Naive B cell (primary cell): ENCODE measurements around the gene CPT1B. TPM values are rescaled to one million over a fixed set of nuclear protein-coding genes. Genes with fewer than 3 reads are reported as not detected.
A peak's percentile ranks its signal among the peaks of the same experiment; 100 is the strongest.
"Not testable (repeated sequence)": the region's sequence is repeated elsewhere in the genome, so short reads cannot be mapped to it uniquely, and the experiment has no call there.

Experiments used
- ATAC-seq, 2 donors: fragments of 150-1000 bp; cut with Tn5 transposase; 2 replicates each; pipeline ENCODE4 v1.10.0; 2021; ENCODE audit warnings: low read depth in 2 of 2, mild to moderate bottlenecking in 2 of 2, moderate library complexity in 2 of 2
- DNase-seq: peaks from one replicate; pipeline ENCODE4 v3.0.0; 2022
- H3K27ac Mint-ChIP-seq, 6 donors: one replicate each; pipeline ENCODE4 v1.8.0; 2020 to 2022; ENCODE audit warnings: mild to moderate bottlenecking in 6 of 6, mixed read lengths in 6 of 6, moderate library complexity in 5 of 6, inconsistent platforms in 2 of 6
- H3K27me3 Mint-ChIP-seq, 3 donors: one replicate each; pipeline ENCODE4 v1.8.0; 2021 to 2022; ENCODE audit warnings: mixed read lengths in 3 of 3, mild to moderate bottlenecking in 1 of 3
- H3K36me3 Mint-ChIP-seq, 2 donors: one replicate each; pipeline ENCODE4 v1.8.0; 2020 to 2022; ENCODE audit warnings: mixed read lengths in 2 of 2, inconsistent platforms in 1 of 2, mild to moderate bottlenecking in 1 of 2
- H3K4me1 Mint-ChIP-seq, 3 donors: one replicate each; pipeline ENCODE4 v1.8.0; 2020 to 2022; ENCODE audit warnings: mixed read lengths in 3 of 3, inconsistent platforms in 1 of 3, mild to moderate bottlenecking in 1 of 3, moderate library complexity in 1 of 3
- H3K4me3 Mint-ChIP-seq, 8 donors: one replicate each; pipeline ENCODE4 v1.8.0; 2020 to 2022; ENCODE audit warnings: mild to moderate bottlenecking in 8 of 8, mixed read lengths in 8 of 8, moderate library complexity in 8 of 8, inconsistent platforms in 2 of 8
- H3K9me3 Mint-ChIP-seq, 7 donors: one replicate each; pipeline ENCODE4 v1.8.0; 2020 to 2022; ENCODE audit warnings: mixed read lengths in 7 of 7, mild to moderate bottlenecking in 5 of 7, inconsistent platforms in 2 of 7, moderate library complexity in 1 of 7
- polyA plus RNA-seq, 6 donors: library from polyadenylated mRNA; unstranded; fragments of 300-500 nt; fragmentation: Illumina TruSeq; gene quantifications; one replicate each; pipeline ENCODE4 v1.2.3, GENCODE V29; 2021; ENCODE audit warnings: low read depth in 6 of 6

CPT1B gene
- polyA plus RNA-seq, 6 donors from 2014 or later = 0.09 to 1.4 (median 1.00) TPM; not detected in 1

GRCh38 chr22:50548921-50549790, 29.1 kb downstream of the CPT1B start:
- Mint-ChIP-seq H3K27me3 (peaks cover 0 to 8% (median 0%) of the 10 kb centered on the region in 3 donors), H3K4me1 (peaks cover 9 to 32% (median 29%) of the 10 kb centered on the region in 3 donors), H3K9me3 (no peaks in the 10 kb centered on the region), H3K4me3 (peak overlapping the region; percentile 62 to 88 (median 80)), H3K27ac (peak overlapping the region in 3 of 6 donors; percentile 43 to 73 (median 65)), H3K36me3 (no peaks in the 10 kb centered on the region)
- ATAC-seq = peak; percentile 11 to 14
- DNase-seq = no peak

- peak overlapping the region; percentile 59 to 76 (median 68) for H3K4me3 Mint-ChIP-seq
- DNase-seq = peak; percentile 46
- no peaks in the 10 kb centered on the region for H3K36me3 Mint-ChIP-seq
- H3K9me3 Mint-ChIP-seq = no peaks in the 10 kb centered on the region
- peak overlapping the region in 5 of 6 donors; percentile 19 to 89 (median 72) for H3K27ac Mint-ChIP-seq
- peak; percentile 35 to 38 for ATAC-seq
- peaks cover 9 to 32% (median 29%) of the 10 kb centered on the region in 3 donors for H3K4me1 Mint-ChIP-seq
- H3K27me3 Mint-ChIP-seq = peaks cover 0 to 4% (median 0%) of the 10 kb centered on the region in 3 donors
These were observed 29.9 kb downstream of the CPT1B start for GRCh38 chr22:50548040-50548920.

DNA sequence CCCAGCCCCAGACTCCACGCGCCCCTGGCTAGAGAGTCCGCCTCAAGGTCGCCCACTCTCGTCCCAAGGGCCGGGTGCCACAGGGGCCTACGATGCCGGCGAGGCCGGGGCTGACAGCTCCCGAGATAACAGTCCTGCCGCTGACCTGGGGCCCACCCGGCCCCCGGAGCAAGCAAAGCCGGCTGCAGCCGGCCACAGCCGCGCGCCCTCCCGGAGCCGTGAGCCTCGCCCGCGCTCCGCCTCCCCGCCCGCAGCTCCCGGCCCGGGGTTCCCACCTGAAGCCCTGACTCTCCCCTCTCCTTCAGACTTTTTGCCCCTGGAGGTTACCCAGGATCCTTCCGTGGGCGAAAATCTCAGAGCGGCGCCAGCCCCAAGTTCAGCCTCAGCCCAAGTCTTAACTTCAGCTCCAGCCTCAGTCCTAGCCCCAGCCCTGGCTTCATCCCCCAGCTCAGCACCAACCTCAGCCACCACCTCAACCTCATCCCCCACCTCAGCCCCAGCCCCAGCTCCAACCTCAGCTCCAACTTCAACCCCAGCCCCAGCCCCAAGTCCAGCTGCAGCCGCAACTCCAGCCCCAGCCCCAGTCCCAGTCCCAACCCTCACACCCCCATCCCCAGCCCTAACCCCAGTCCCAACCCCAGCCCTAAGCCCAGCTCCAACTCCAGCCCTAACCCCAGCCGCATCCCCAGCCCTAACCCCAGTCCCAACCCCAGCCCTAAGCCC, 30.8 kb downstream of the CPT1B start:
- ATAC-seq = no peak
- H3K27ac Mint-ChIP-seq = peak overlapping the region in 2 of 6 donors; percentile 62 to 89
- no peaks in the 10 kb centered on the region for H3K36me3 Mint-ChIP-seq
- H3K4me3 Mint-ChIP-seq = peak overlapping the region in 6 of 8 donors; percentile 32 to 88 (median 55)
- no peak for DNase-seq
- peaks cover 0 to 4% (median 0%) of the 10 kb centered on the region in 3 donors for H3K27me3 Mint-ChIP-seq
- H3K4me1 Mint-ChIP-seq = peaks cover 12 to 32% (median 32%) of the 10 kb centered on the region in 3 donors
- no peaks in the 10 kb centered on the region for H3K9me3 Mint-ChIP-seq

- DNase-seq (no peak), ATAC-seq (no peak)
- Mint-ChIP-seq H3K9me3 (no peaks in the 10 kb centered on the region), H3K27ac (peak overlapping the region in 3 of 6 donors; percentile 42 to 85 (median 42)), H3K36me3 (no peaks in the 10 kb centered on the region), H3K27me3 (peaks cover 0 to 4% (median 0%) of the 10 kb centered on the region in 3 donors), H3K4me1 (peaks cover 14 to 39% (median 32%) of the 10 kb centered on the region in 3 donors), H3K4me3 (peak overlapping the region in 2 of 8 donors; percentile 34 to 61)
These were observed 31.6 kb downstream of the CPT1B start for GRCh38 chr22:50546326-50547262.

DNA sequence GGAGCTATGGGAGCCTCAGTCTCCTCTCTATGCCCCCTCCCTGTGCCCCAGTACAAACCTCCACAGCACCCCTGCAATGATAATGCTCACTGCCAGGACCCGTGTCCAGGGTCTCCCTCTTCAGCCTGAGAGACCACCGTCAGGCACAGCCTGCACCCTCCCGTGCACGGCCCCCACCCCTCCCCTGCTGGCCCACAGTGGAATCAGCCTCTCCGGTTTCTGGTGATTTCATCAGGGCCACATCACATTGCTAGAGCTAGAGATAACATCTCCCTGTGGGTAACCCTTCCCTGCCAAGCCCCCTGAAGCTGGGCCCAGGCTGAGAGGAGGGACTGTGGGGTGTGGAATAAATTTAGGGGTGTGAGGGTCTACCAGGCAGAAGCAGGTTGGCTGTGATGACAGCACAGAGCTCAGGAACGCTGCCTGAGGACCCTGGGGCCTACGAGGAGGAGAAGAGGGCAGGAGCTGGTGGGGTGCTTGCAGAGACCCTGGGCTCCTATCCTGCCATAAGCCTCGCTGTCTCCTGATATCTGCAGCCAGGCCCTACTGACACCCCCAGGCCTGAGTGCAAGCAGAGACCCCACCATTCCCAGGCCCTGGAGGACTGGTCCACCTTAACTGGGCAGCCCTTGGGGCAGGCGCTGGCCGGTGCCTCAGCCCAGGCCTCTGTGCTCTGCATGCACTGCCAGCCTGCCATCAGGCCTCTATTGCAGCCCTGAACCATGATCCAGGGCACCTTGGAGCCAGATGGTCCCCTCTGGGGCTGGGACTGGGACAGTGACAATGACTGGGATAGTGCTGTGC, 32.5 kb downstream of the CPT1B start, which contains the start of gene KLHDC7B:
TSS of gene KLHDC7B (plus strand) at position 378 of the 804 bp plus-strand sequence. CDS start at position 723, 345 bp downstream.
- Mint-ChIP-seq H3K4me1 (peaks cover 18 to 47% (median 35%) of the 10 kb centered on the region in 3 donors), H3K9me3 (no peaks in the 10 kb centered on the region), H3K27me3 (peaks cover 0 to 2% (median 0%) of the 10 kb centered on the region in 3 donors), H3K4me3 (peak within 1 kb of the TSS in 7 of 8 donors; percentile 27 to 74 (median 61)), H3K36me3 (no peaks in the 10 kb centered on the region), H3K27ac (peak within 1 kb of the TSS; percentile 72 to 97 (median 78))
- DNase-seq (no peak), ATAC-seq (no peak)

DNA sequence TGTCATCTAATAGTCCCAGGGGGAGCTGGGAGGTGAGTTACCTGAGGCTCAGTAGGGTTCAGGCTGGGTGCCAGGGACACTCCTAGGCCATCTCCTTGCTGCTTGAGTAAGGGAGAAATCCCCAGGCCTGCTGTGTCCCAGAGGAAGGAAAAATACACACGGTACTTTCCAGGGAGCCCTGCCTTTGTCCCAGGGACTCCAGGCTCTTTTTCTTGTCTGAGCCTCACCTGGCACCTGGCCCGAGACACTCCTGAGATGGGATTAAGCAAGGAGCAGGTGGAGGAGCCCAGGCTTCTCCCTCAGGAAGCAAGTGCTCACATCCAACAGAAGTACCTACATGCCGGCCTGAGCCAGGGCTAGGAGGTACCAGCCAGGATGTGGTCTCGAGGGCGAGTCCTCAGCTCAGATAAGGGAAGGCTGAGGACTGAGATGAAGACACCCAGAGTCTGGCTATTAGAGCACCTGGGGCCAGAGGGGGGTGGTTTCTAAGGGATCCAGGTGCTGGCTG, 33.4 kb downstream of the CPT1B start:
- Mint-ChIP-seq H3K27ac (peak overlapping the region; percentile 72 to 97 (median 82)), H3K9me3 (no peaks in the 10 kb centered on the region), H3K27me3 (no peaks in the 10 kb centered on the region), H3K4me1 (peaks cover 14 to 44% (median 32%) of the 10 kb centered on the region in 3 donors), H3K4me3 (peak overlapping the region in 5 of 8 donors; percentile 27 to 76 (median 67)), H3K36me3 (no peaks in the 10 kb centered on the region)
- ATAC-seq (no peak), DNase-seq (no peak)

DNA sequence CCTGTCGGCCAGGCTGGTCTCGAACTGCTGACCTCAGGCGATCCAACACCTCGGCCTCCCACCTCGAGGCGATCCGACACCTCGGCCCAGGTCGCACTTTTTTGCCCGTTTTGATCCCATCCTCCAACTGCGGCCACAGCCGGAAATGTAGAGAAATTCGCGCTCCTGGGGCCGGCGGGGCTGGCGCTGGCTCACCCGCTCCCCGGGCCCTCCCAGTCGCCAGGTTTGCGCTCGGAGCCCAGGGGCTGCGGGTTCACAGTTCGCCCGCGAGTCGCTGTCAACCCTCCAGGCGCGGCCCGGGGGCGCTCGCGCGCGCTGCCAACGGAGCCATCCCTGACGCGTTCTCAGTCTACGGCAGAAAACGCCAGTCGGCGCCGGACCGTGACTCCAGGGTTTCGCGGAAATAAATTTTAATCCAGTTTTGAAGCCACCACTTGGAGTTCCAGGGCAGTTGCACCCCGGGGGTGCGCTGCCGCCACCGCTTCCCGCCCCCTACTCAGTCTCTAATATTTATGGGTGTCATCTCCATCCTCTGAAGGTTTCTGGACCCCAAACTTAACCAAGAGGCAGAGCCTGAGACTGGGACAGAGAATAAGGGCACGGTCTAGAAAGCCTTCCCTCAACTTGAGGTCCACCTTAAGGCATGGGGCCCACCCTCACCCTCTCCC, 34.0 kb downstream of the CPT1B start:
- Mint-ChIP-seq H3K27me3 (no peaks in the 10 kb centered on the region), H3K4me1 (peaks cover 17 to 48% (median 37%) of the 10 kb centered on the region in 3 donors), H3K4me3 (peak overlapping the region; percentile 22 to 76 (median 68))

GRCh38 chr22:50542416-50542927, 35.8 kb downstream of the CPT1B start:
- Mint-ChIP-seq H3K4me1 (peaks cover 21 to 55% (median 39%) of the 10 kb centered on the region in 3 donors), H3K27me3 (no peaks in the 10 kb centered on the region), H3K36me3 (no peaks in the 10 kb centered on the region), H3K27ac (peak overlapping the region in 3 of 6 donors; percentile 87 to 100 (median 95)), H3K4me3 (peak overlapping the region in 5 of 8 donors; percentile 41 to 79 (median 49)), H3K9me3 (no peaks in the 10 kb centered on the region)
- DNase-seq (no peak), ATAC-seq (no peak)

More for the DNA sequence above, 34.0 kb downstream of the CPT1B start:
- ATAC-seq (peak; percentile 57 to 62), DNase-seq (peak; percentile 80)
- Mint-ChIP-seq H3K36me3 (no peaks in the 10 kb centered on the region), H3K9me3 (no peaks in the 10 kb centered on the region), H3K27ac (peak overlapping the region; percentile 80 to 97 (median 87))

GRCh38 chr22:50541667-50542026, 36.6 kb downstream of the CPT1B start:
- ATAC-seq, H3K27me3 Mint-ChIP-seq: not testable (repeated sequence)

GRCh38 chr22:50540381-50540780, 37.8 kb downstream of the CPT1B start:
- H3K27me3 Mint-ChIP-seq = no peaks in the 10 kb centered on the region
- H3K36me3 Mint-ChIP-seq = no peaks in the 10 kb centered on the region
- no peak for ATAC-seq
- H3K27ac Mint-ChIP-seq = peak overlapping the region; percentile 96 to 100 (median 100)
- no peaks in the 10 kb centered on the region for H3K9me3 Mint-ChIP-seq
- H3K4me1 Mint-ChIP-seq = peaks cover 21 to 58% (median 37%) of the 10 kb centered on the region in 3 donors
- peak overlapping the region in 4 of 8 donors; percentile 16 to 73 (median 60) for H3K4me3 Mint-ChIP-seq
- no peak for DNase-seq

More at GRCh38 chr22:50541667-50542026, 36.6 kb downstream of the CPT1B start:
- Mint-ChIP-seq H3K4me3 (peak overlapping the region in 3 of 8 donors; percentile 30 to 53 (median 49)), H3K4me1 (peaks cover 21 to 58% (median 37%) of the 10 kb centered on the region in 3 donors), H3K27ac (peak overlapping the region in 5 of 6 donors; percentile 96 to 100 (median 99))
- not testable (repeated sequence) for H3K36me3 Mint-ChIP-seq, H3K9me3 Mint-ChIP-seq, DNase-seq
